Activated naive CD4-positive, alpha-beta T cell treated with anti-CD3 and anti-CD28 coated beads for 36 hours (primary cell): ENCODE measurements around the gene GSG1L. TPM values are rescaled to one million over a fixed set of nuclear protein-coding genes. Genes with fewer than 3 reads are reported as not detected.

ENCODE experiments used
- CTCF ChIA-PET: fragments of 350-600 bp; sonication (Branson Sonifier 250); formaldehyde crosslinking; loops from one replicate; lab custom pipeline; 2021; ENCODE audit warnings: antibody characterized with exemption; lab: Charles Lee
- DNase-seq: peaks from one replicate; pipeline ENCODE4 v3.0.0-alpha.2; 2020
- H3K27ac Mint-ChIP-seq: one replicate; pipeline ENCODE4 v1.8.0; 2021; ENCODE audit warnings: mild to moderate bottlenecking, mixed read lengths
- H3K27me3 Mint-ChIP-seq: one replicate; pipeline ENCODE4 v1.8.0; 2021; ENCODE audit warnings: low read depth, mixed read lengths
- H3K36me3 Mint-ChIP-seq: one replicate; pipeline ENCODE4 v1.8.0; 2021; ENCODE audit warnings: low read depth, mixed read lengths
- H3K4me1 Mint-ChIP-seq: one replicate; pipeline ENCODE4 v1.8.0; 2021; ENCODE audit warnings: low read depth, mixed read lengths
- H3K4me3 Mint-ChIP-seq: one replicate; pipeline ENCODE4 v1.8.0; 2021; ENCODE audit warnings: mild to moderate bottlenecking, moderate library complexity, mixed read lengths
- H3K9me3 Mint-ChIP-seq: one replicate; pipeline ENCODE4 v1.8.0; 2021; ENCODE audit warnings: mixed read lengths
- intact Hi-C: fragments of 100-400 bp; cut with micrococcal nuclease; formaldehyde crosslinking; loops from one replicate; pipeline ENCODE4 v1.15.1; 2023
- total RNA-seq, 2 experiments: library from RNA; stranded (reverse); gene quantifications; one replicate each; pipeline ENCODE4 v1.2.3, GENCODE V29; 2021

GSG1L gene
- total RNA-seq, 2 experiments from 2014 or later: not detected

- Mint-ChIP-seq H3K27me3 (no peaks in the 10 kb centered on the region), H3K4me3 (no peak overlapping the region), H3K4me1 (no peaks in the 10 kb centered on the region), H3K36me3 (no peaks in the 10 kb centered on the region), H3K27ac (no peak overlapping the region), H3K9me3 (no peaks in the 10 kb centered on the region)
- intact Hi-C loops: no loop called here
- CTCF ChIA-PET: no interaction called here
- DNase-seq: no peak
Observed at GRCh38 chr16:27786923-27787625, 276.4 kb downstream of the GSG1L start.

DNA sequence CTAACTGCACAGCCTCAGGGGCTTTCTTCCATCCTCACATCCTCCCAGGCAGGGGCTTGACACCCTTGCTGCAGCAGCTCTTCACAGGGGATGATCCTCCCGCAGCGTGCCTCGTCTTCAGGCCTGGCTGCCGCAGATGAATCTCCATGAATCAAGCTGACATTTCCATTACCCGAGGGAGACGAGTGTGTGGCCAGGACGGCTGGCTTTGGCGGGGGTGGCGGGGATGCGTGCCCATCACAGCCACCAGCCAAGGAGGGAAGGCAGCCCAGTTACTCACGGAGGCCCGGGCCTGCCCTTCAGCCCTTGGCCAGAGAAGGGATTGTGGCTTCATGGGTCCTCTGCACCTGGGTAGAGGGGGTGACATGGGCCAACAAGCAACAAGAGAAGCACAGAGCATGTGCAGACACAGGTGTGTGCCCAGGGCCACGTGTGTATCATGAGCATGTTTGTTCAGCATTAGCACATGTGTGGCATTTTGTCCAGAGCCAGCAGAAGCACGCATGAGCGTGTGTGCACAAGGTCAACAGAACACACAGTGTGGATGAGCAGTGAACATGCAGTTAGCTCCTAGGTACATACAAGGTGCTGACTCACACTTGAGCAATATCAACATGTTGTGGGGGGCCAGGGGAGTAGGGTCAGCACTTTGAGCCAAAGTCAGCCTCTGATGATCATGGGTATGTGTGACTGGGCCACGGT lies 277.1 kb downstream of the GSG1L start:
- intact Hi-C loops: no loop called here
- H3K4me3 Mint-ChIP-seq: no peak overlapping the region
- H3K36me3 Mint-ChIP-seq: no peaks in the 10 kb centered on the region
- DNase-seq: no peak
- CTCF ChIA-PET: no interaction called here
- no peaks in the 10 kb centered on the region for H3K9me3 Mint-ChIP-seq
- no peak overlapping the region for H3K27ac Mint-ChIP-seq
- no peaks in the 10 kb centered on the region for H3K4me1 Mint-ChIP-seq
- no peaks in the 10 kb centered on the region for H3K27me3 Mint-ChIP-seq

- no peaks in the 10 kb centered on the region for H3K36me3 Mint-ChIP-seq
Observed at GRCh38 chr16:27785307-27785678, 278.2 kb downstream of the GSG1L start.

DNA sequence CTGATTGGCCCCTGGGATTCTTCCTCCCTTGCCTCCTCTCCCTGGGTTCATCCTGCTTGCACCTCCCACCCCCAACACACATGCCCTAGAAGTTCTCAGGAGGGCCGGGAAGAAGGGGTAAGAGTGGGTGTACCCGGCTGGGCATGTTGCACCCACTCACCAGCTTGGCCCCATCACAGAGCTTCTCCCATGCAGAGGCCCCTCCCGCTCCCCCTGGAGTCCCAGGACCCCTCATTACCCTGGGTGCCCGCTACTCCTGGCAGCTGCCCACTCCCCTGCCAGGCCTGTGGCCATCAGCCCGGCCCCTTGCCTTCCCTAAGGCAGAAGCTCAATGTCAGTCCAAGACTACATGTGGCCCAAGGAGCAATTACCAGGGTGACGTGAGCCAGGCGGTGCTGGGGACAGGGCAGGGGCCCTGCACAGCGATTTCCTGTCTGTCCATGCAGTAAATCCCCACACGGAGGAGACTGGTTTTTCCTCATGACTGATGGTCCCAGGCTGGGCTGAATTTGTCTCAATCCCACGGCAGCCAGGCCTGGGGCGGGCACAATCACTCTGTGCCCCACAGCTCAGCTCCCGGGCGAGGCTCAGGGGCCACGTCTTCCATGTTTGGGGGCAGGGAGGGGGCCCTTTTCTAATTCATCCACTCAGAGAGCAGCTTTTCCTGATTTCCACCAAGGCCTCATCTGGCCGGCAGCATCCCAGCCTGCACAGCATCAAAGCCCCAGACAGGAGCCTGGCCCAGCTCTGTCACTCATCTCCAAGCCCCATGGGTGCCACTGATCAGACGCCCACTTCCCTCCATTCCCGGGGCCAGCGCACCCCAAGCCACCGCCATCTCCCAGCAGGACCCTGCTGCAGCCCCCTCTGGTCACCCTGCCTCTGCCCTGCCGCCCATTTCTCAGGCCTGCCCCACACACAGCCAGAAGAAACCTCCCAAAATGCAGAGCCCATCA lies 278.9 kb downstream of the GSG1L start:
- Mint-ChIP-seq H3K9me3 (no peaks in the 10 kb centered on the region), H3K27me3 (no peaks in the 10 kb centered on the region), H3K4me3 (no peak overlapping the region), H3K36me3 (no peaks in the 10 kb centered on the region), H3K27ac (no peak overlapping the region), H3K4me1 (no peaks in the 10 kb centered on the region)
- DNase-seq: no peak
- intact Hi-C loops: no loop called here
- CTCF ChIA-PET: no interaction called here

More at GRCh38 chr16:27785307-27785678, 278.2 kb downstream of the GSG1L start:
- H3K9me3 Mint-ChIP-seq: no peaks in the 10 kb centered on the region
- H3K4me3 Mint-ChIP-seq: no peak overlapping the region
- no peaks in the 10 kb centered on the region for H3K4me1 Mint-ChIP-seq
- H3K27ac Mint-ChIP-seq: no peak overlapping the region
- H3K27me3 Mint-ChIP-seq: no peaks in the 10 kb centered on the region
- intact Hi-C loops: no loop called here
- CTCF ChIA-PET: no interaction called here
- no peak for DNase-seq

DNA sequence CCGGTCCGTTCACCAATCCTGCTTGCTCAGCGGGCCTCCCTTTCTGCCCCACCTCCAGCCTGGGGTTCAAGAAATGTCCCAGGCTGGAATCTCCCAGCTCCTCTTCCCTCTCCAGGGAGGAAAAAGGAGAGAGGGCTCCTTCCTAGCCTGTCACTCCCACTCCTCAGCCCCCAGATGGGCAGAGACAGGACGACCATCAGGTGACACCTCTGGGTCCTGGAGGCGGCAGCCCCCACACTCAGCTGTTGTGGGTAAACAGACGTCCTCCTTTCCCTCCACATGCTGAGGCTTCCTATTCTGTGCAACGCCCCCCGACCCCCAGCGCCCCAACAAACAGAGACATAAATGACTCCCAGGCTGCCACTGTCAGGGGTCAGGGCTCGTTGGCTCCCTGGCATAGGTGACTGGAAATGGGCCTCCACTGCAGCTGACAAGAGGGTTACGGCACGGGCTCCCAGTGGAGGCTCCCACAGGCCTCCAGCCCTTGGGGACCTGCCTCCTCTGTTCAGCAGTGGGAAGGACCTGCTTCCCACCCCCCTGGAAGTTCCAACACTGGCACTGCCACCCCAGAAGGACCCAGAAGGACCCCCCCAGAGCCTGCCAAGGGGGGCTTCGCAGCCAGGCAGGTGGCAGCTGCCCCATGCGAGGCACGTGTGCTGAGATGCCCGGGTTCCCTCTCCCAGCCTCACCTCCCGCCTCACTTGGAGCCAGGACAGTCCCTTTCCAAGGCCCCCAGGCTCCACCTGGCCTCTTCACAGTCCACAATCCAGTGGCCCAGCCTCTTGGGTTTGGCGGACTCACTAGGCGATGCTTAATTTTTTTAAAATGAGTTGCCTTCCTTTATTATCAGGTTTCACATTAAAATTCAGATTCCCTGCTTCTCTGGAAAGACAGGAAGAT lies 281.3 kb downstream of the GSG1L start:
- no peak overlapping the region for H3K27ac Mint-ChIP-seq
- intact Hi-C loops: no loop called here
- CTCF ChIA-PET: no interaction called here
- H3K4me3 Mint-ChIP-seq: no peak overlapping the region
- no peaks in the 10 kb centered on the region for H3K27me3 Mint-ChIP-seq
- no peaks in the 10 kb centered on the region for H3K9me3 Mint-ChIP-seq
- H3K4me1 Mint-ChIP-seq: no peaks in the 10 kb centered on the region
- no peak for DNase-seq
- no peaks in the 10 kb centered on the region for H3K36me3 Mint-ChIP-seq

GRCh38 chr16:27781195-27781524 lies 282.4 kb downstream of the GSG1L start:
- Mint-ChIP-seq H3K4me1 (no peaks in the 10 kb centered on the region), H3K4me3 (no peak overlapping the region), H3K36me3 (no peaks in the 10 kb centered on the region), H3K27ac (no peak overlapping the region), H3K27me3 (no peaks in the 10 kb centered on the region), H3K9me3 (no peaks in the 10 kb centered on the region)
- DNase-seq: no peak
- intact Hi-C loops: no loop called here
- CTCF ChIA-PET: no interaction called here

GRCh38 chr16:27780468-27781194 lies 282.9 kb downstream of the GSG1L start:
- Mint-ChIP-seq H3K27ac (no peak overlapping the region), H3K4me3 (no peak overlapping the region), H3K9me3 (no peaks in the 10 kb centered on the region), H3K4me1 (no peaks in the 10 kb centered on the region), H3K27me3 (no peaks in the 10 kb centered on the region), H3K36me3 (no peaks in the 10 kb centered on the region)
- intact Hi-C loops: no loop called here
- DNase-seq: no peak
- CTCF ChIA-PET: no interaction called here

- H3K36me3 Mint-ChIP-seq: no peaks in the 10 kb centered on the region
Observed at GRCh38 chr16:27779641-27780164, 283.8 kb downstream of the GSG1L start.

GRCh38 chr16:27778926-27779570 lies 284.5 kb downstream of the GSG1L start:
- intact Hi-C loops: no loop called here
- H3K4me1 Mint-ChIP-seq: no peaks in the 10 kb centered on the region
- DNase-seq: no peak
- no peaks in the 10 kb centered on the region for H3K36me3 Mint-ChIP-seq
- no peak overlapping the region for H3K4me3 Mint-ChIP-seq
- no peaks in the 10 kb centered on the region for H3K27me3 Mint-ChIP-seq
- CTCF ChIA-PET: interaction anchor here (1.5 kb wide), 1 partner anchor 291 kb away, joined by 3 read pairs; no protein-coding TSS in a partner anchor
- no peaks in the 10 kb centered on the region for H3K9me3 Mint-ChIP-seq
- no peak overlapping the region for H3K27ac Mint-ChIP-seq

More at GRCh38 chr16:27779641-27780164, 283.8 kb downstream of the GSG1L start:
- Mint-ChIP-seq H3K9me3 (no peaks in the 10 kb centered on the region), H3K4me3 (no peak overlapping the region), H3K27ac (no peak overlapping the region), H3K4me1 (no peaks in the 10 kb centered on the region), H3K27me3 (no peaks in the 10 kb centered on the region)
- CTCF ChIA-PET: interaction anchor here (1.5 kb wide), 1 partner anchor 291 kb away, joined by 3 read pairs; no protein-coding TSS in a partner anchor
- no peak for DNase-seq
- intact Hi-C loops: no loop called here

DNA sequence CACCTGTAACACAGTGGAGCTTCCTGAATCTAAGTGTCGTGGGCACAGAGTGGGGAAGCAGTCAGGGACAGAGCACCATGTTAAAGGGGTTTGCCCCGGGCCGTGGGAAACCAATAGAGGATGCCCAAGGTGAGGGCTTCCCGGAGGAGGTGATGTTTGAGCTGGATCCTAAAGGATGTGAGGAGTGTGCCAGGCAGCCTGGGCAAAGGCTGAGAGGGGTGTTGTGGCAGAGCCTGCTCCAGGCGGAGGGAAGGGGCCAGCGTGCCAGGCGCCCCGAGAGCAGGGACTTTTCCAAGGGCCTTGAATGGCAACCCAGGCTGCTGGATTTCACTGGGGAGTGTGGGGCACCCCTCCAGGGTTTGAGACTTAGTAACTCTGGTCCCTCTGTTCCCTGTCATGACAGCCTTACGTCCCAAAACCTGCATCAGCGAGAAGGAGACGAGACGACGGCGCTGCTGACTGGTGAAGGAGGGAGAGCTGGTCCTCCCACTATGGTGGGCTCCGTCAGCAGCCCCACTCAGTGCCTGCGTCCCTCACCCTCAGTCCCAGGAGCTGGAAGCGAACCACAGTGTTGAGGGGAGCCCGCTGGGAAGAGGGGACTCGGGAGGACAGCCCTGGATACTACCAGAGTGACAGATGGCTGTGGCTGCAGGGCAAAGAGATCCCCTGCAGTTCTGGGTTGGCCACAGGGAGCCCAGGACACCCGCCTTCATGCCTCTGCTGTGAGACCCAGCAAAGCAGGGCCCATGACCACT lies 285.2 kb downstream of the GSG1L start:
- Mint-ChIP-seq H3K4me1 (no peaks in the 10 kb centered on the region), H3K9me3 (no peaks in the 10 kb centered on the region), H3K27me3 (no peaks in the 10 kb centered on the region), H3K36me3 (no peaks in the 10 kb centered on the region), H3K4me3 (no peak overlapping the region), H3K27ac (no peak overlapping the region)
- intact Hi-C loops: no loop called here
- CTCF ChIA-PET: interaction anchor here (1.5 kb wide), 1 partner anchor 292 kb away, joined by 3 read pairs; no protein-coding TSS in a partner anchor
- no peak for DNase-seq
